Stimulated activated CD8-positive, alpha-beta memory T cell treated with anti-CD3 and anti-CD28 coated beads, Interleukin-15, amount 100 ng/mL, for 1 hour (primary cell): ENCODE results near the gene ZDHHC14.

Experiments used
- DNase-seq: peaks from one replicate; pipeline ENCODE4 v3.0.0-alpha.2; 2020; ENCODE audit warnings: low read depth

Gene ZDHHC14

GRCh38 chr6:157597461-157598312 is 216.7 kb downstream of the ZDHHC14 start:
- DNase-seq: no peak

GRCh38 chr6:157599191-157599590 is 218.2 kb downstream of the ZDHHC14 start:
- DNase-seq: no peak

GRCh38 chr6:157600807-157601206 is 219.8 kb downstream of the ZDHHC14 start:
- DNase-seq: no peak

- DNase-seq: no peak
These were observed 221.7 kb downstream of the ZDHHC14 start for GRCh38 chr6:157602521-157603295.

GRCh38 chr6:157603314-157603940 is 222.4 kb downstream of the ZDHHC14 start:
- no peak for DNase-seq

GRCh38 chr6:157603971-157604370 is 223.0 kb downstream of the ZDHHC14 start:
- no peak for DNase-seq

GRCh38 chr6:157604816-157605215 is 223.8 kb downstream of the ZDHHC14 start:
- no peak for DNase-seq

GRCh38 chr6:157605484-157605883 is 224.5 kb downstream of the ZDHHC14 start:
- no peak for DNase-seq

GRCh38 chr6:157606516-157606915 is 225.5 kb downstream of the ZDHHC14 start:
- DNase-seq: no peak

- no peak for DNase-seq
These were observed 226.5 kb downstream of the ZDHHC14 start for GRCh38 chr6:157607317-157608109.

- DNase-seq: no peak
These were observed 227.5 kb downstream of the ZDHHC14 start for GRCh38 chr6:157608221-157609075.

- no peak for DNase-seq
These were observed 228.1 kb downstream of the ZDHHC14 start for GRCh38 chr6:157609117-157609516.

GRCh38 chr6:157609556-157609955 is 228.6 kb downstream of the ZDHHC14 start:
- no peak for DNase-seq

GRCh38 chr6:157610451-157610999 is 229.5 kb downstream of the ZDHHC14 start:
- no peak for DNase-seq

- no peak for DNase-seq
These were observed 230.4 kb downstream of the ZDHHC14 start for GRCh38 chr6:157611406-157611805.

- DNase-seq: no peak
These were observed 232.1 kb downstream of the ZDHHC14 start for GRCh38 chr6:157613011-157613522.

GRCh38 chr6:157614026-157614568 is 233.1 kb downstream of the ZDHHC14 start:
- no peak for DNase-seq

GRCh38 chr6:157615420-157615769 is 234.4 kb downstream of the ZDHHC14 start:
- DNase-seq: no peak

GRCh38 chr6:157615951-157616350 is 235.0 kb downstream of the ZDHHC14 start:
- no peak for DNase-seq

GRCh38 chr6:157620944-157621343 is 240.0 kb downstream of the ZDHHC14 start:
- no peak for DNase-seq
